Activated naive CD4-positive, alpha-beta T cell (primary cell): ENCODE measurements around the gene SPOCK2.
"Not testable (repeated sequence)": the region's sequence is repeated elsewhere in the genome, so short reads cannot be mapped to it uniquely, and the experiment has no call there.

Source experiments
- DNase-seq, 4 experiments: peaks; one replicate each; lab custom pipeline; 2025; lab: John Stamatoyannopoulos, UW

The SPOCK2 gene

DNA sequence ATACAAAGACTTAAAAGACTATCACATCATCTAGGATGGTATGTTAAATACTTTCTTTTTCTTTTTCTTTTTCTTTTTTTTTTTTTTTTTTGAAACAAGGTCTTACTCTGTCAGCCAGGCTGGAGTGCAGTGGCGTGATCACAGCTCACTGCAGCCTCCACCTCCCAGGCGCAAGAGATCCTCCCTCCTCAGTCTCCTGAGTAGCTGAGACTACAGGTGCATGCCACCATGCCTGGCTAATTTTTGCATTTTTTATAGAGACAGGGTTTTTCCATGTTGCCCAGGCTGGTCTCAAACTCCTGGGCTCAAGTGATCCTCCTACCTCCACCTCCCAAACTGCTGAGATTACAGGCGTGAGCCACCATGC, 19.6 kb upstream of the SPOCK2 start:
- DNase-seq = not testable (repeated sequence)

DNA sequence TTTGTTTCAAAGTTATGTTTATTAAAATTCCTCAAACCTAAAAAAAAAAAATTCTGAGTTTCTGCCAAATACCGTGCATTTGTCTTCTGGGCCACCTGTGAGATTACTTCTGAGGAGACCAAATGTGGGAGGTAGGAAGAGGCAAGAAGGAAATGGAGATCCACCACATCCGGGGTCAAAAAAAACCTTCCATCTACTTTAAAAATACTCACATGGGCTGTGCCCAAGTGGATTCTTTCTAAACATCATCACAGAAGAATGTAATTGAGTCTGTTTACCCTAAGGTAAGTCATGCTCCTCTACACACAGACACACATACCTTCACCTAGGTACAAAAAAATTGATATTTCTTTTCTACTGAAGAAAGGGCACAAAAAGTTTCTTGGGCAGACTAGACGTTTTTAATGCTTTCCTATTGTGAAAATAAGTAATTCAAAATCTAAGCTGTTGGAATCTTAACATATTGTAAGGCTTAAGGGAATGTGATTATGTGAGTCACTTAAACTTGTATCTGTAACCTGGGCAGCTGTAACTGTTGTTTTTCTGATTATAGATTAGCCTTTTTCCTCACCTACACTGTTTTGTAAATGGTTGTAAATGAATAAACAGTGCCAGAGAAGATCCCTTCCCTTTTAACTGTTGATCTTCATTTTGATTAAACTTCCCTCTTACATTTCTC, 19.1 kb upstream of the SPOCK2 start:
- no peak for DNase-seq

DNA sequence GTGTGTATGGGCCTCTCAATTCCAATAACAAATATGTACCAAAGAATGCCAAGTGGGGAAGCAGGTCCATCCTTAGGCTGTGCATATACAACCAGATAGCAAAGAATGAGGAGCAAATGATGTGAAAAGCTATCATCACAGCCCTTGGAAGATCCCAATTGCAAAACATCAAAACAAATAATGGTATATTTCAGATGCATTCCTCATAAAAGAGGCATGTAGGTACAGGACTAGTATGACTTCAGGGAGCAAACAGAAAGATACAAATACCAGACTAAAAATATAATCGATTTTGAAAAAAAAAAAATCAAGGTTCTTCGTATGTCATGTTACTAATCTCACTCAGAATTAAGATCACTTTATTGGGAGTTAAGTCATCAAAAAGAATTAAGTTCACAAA, 18.5 kb upstream of the SPOCK2 start:
- DNase-seq = no peak

DNA sequence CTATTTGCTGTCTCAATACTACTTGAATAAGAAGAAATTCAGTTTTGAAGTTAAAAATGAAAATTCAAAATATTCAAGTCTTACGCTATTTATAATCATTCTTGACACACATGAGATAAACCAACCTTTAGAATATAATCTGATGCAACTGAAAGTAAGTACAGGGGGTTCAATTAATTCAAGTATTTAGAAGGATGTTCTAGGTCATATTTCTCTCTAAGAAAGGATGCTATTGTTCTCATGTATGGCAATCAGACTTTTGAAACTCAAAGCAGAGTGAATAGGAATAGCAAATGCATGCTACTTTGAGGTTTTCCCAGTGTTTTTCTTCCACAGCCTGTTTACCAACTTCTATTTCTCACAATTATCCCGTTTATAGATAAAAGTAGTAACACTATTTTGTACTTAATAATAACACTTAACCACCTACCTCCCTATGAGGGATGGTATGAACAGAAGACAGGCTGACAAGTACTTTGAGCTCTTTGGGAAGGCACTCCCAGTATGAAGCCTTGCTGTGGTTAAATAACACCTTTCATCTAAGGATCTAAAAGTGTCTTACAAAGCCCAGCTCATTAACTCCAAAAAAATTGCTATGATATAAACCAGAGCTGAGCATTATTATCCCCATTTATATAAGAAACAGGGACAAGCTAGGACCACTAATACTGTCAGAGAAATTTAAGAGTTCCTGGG, 18.0 kb upstream of the SPOCK2 start:
- DNase-seq = no peak

DNA sequence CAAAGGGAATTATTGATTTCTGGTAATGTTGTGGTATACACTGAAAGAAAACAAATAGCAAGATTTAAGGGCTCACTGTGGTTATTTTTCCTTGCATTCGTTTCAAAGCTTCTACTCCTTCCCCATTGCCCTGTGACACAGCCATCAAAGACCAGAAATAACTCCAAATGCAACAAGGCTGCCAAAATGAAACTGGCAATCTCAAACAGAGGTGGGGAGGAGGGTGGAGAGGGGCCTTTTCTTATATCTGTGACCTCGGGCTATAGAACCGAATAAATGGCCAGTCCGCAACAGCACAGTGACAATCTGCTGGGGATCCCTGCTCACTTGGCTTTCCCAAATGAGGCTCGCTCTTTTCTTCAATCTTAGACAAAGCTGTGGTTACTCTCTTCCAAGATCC, 17.4 kb upstream of the SPOCK2 start:
- DNase-seq = no peak

DNA sequence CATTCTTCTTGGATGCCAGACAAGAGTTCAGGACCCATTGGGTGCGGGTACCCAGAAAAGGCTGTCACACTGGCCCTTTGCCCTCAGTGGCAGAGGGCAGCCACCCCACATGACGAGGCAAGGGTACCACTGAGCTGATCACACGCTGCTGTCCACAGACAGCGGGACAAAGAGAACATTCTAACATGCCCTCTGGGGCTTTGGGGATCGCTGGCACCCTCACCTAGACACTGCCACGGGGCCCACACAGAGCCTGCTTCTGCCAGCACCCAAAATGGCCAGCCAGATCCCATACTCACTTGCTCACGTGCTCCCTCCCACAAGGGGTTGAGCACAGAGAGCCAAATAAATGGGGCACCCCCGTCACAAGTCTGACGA, 16.7 kb upstream of the SPOCK2 start:
- DNase-seq = no peak

DNA sequence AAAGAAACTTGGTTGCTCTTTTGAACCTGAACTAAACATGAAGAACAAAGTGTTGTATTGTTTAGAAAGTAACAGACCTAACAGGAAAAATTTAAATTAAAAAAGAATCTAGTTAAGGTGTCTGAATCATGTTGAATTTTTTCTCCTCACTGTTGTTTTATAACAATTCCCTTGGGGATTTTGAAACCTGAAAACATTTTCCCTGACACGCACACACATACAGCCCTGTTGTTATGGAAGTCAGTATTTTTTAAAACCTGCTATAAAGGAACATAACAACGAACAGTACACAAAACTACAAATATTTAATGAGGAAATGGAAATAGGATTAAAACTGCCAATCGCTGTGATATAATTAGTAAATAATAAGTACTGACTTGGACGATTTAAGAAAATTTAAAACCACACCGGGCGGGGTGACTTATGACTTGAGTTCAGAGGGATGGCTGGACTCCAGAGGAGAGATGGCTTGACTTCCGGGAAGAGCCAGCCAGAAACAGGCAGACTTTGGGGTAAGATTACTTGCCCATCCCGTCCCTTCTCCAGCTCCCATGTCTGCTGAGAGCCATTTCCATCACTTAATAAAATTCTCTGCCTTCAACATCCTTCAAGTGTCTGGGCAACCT, 16.2 kb upstream of the SPOCK2 start:
- no peak for DNase-seq

DNA sequence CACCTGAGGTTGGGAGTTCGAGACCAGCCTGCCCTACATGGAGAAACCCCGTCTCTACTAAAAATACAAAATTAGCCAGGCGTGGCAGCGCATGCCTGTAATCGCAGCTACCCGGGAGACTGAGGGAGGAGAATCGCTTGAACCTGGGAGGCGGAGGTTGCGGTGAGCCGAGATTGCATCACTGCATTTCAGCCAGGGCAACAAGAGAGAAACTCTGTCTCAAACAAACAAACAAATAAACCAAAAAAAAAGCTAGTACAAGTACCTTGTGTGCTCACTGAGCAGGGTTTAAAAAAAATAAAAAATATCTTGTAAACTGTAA, 11.2 kb upstream of the SPOCK2 start:
- no peak for DNase-seq

DNA sequence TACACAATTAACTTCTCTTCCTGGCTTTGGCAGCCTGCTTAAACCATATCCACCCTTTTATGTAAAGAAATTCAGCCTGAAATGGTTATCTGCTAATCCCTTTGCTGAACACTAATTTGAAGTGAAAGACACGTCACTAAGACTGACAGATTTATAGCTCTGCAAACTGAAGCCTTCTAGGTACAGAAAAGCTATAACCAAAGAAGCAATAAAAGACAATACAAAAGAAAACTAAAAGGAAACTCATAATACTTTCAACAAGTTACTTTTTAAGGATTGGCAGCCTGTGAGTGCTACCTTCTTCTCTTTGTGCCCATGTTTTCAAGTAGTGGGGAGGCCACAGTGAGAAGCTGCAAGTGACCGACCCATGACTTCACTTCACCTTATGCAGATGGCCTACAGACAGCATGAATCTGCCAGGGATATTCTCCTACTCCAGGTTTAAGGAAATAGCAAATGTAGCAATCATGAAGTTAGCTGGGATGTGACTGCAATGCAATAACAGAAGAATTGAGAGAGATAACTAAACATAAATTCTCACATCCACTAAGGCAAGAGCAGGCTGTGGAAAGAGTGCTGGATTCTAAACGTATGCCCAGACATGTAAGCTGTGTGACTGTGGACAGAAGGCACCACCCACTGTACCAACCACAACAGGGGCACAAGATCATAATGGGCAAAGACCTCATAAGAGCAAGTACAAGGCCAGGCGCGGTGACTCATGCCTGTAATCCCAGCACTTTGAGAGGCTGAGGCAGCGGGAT, 10.7 kb upstream of the SPOCK2 start:
- no peak for DNase-seq

DNA sequence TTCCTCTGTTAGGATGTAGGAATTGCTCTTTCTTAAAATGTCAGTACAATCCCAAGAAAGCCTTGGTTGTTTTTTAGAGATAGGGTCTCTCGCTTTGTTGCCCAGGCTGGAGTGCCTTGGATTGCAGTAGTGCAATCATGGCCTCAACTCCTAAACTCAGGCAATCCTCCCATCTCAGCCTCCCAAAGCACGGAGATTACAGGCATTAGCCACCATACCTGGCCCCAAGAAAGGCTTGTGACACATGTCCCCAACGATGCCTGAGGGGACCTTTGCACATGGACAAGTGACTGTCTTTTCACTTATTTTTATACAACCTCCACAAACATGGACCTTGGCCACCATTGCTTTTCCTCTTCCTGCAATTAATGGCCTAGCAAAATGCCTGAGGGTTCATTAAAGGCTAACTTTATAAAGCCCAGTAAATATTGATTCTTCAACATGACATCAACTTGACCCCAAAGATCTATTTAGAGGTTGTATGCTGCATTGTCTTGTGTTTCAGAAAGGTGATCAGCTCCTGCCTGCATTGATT, 10.0 kb upstream of the SPOCK2 start:
- DNase-seq = no peak

DNA sequence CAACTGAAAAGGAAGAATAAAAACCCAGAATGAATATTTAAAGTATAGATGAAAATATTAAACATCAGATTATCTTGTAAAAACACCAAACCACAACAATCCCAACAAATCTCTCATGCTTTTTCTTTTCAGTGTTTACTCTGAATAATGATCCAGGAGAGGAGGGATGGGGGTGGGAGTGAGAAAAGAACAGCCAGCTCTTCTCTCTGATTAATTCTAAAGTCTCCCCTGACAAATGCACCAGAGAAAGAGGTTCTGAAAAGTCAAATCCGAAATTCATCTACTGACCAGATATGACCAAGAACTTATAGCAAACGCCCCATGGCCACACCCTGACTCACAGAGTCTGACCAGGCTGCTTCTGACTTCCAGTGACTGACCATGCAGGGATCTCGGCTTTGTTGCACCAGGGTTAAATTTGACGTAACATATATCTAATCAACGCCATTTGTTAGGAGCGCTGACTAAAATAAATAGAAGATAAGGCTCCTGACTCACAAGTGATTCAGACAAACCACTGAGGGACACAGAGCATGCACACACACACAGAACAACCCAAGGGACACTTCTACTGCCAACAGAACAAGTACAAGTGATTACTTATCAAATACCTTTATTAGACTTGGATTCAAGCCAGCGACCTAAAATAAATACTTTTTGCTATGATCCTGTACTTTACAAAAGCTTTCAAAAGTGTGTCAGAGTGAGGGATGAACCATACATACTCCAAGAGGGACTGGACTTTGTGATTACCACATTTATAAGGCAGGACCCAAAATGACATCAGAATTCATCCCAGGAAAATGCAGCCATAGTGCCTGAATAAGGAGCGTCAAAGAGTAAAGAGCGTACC, 9.3 kb upstream of the SPOCK2 start:
- no peak for DNase-seq

DNA sequence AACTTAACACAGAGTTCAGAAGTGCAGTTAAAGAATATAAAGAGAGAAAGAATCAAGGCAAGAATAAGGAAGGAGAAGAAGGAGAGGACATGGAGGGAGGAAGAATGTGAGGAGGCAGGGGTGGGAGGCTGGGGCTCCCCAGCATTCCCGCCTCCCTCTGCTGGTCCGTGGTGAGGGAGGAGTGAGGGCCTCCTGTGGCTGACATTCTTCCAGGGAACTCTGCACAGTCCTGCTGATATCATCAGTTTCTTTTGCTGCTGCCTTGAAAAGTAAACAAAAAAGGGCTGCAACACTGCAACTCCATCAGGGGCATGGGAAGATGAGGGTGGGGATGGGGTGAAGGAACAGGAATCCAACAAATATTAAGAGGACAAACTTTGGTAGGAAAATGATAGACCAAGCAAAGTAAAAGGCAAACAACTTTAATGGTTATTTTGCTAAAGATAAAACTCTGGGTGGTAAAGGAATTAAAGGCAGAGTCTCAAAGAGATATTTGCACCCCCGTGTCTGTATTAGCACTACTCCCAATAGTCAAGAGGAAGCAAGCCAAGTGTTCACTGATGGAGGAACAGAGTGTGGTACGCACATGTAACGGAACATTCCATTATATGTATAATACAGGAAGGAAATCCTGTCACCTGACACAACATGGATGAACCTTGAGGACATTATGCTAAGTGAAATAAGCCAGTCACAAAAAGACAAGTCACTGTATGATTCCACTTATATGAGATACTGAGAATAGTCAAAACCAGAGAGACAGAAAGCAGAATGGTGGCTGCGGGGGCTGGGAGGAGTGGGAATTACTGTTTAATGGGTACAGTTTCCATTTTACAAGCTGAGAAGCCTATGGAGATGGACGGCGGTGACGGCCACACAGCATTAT, 8.0 kb upstream of the SPOCK2 start:
- DNase-seq = no peak

DNA sequence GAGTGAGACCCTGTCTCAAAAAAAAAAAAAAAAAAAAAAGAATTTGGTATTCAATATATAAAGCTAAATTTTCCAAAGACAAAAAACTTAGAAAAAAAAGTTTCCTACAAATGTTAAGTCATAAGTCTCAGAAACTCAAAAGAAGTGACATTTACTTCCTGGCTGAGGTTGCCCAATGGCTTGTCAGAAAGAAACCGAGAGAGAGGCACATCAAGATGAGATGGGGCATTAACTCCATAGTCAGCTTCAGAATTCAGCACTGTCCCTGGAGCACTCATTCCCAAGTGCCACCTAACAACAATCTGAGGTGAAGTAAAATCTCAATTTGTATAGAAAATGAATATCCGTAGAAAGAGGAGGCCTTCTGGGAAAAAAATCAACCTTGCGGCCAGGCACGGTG, 6.8 kb upstream of the SPOCK2 start:
- DNase-seq = no peak

DNA sequence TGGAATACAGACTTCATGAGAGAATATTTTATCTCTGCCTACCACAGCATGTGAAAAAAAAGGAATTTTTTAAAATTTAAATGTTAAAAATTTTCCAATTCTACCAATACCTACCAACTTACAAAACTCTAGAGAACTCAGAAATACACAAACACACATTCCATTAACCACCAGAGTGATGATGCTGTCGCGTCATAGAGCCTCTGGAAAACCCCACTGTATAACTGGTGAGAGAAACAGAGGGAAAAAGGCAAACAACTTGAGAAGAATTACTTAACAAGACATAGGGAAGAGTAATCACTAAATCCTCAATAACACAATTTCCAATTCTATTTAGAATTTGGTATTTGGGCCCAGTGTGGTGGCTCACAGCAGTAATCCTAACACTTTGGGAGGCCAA, 6.2 kb upstream of the SPOCK2 start:
- DNase-seq = no peak

DNA sequence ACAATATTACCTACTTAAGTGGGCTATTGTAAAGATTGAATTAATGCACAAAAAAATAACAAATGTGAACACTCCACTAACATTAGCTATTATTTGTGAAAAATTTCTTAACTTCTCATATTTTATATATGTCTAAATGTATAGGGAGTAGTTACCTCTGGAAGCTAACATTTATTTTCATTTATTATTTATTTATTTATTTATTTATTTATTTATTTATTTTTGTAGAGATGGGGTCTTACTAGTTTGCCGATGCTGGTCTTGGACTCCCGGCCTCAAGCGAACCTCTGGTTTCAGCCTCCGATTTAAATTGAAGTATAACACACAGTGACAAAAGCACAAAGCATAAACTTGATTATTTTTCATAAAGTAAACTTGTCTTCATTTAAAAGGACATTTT, 5.1 kb upstream of the SPOCK2 start:
- DNase-seq = no peak

DNA sequence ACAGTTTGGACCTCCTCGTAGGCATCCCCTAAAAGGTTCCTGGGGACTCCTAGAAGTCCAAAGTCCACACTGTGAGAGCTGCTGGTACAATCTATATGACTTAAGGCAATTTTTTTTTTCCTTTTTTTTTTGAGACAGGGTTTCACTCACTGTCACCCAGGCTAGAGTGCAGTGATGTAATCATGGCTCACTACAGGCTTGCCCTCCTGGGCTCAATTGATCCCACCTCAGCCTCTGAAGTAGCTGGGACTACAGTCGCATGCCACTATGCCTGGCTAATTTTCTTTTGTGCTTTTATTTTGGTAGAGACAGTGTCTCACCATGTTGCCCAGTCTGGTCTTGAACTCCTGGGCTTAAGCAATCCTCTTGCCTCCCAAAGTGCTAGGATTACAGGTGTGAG, 4.6 kb upstream of the SPOCK2 start:
- no peak for DNase-seq

DNA sequence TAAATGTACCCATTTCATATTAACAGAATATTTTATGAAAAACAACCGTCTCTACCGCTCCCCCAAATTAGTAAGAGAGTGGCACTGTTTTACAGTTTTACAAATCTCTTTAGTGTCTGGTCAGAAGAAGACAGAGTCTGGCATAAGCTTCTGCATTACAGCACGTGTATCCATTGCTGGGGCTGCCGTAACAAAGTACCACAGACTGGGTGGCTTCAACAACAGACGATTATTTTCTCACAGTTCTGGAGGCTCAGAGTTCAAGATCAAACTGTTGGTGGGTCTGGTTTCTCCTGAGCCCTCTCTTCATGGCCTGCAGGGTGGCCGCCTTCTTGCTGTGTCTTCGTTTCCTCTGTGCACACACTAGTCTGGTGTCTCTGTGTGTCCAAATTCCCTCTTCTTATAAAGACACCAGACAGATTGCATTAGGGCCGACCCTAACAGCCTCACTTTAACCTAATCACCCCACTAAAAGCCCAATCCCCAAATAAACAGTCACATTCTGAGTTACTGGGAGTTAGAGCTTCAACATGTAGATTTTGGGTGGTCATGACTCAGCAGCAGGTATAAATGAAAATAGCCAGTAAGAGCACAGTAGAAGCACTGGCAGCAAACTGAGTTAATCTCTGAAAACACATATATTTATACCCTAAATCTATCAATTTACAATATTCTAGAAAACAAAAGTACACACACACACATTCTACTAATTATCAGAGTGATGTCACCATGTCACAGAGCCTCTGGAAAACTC, 4.0 kb upstream of the SPOCK2 start:
- DNase-seq = no peak

DNA sequence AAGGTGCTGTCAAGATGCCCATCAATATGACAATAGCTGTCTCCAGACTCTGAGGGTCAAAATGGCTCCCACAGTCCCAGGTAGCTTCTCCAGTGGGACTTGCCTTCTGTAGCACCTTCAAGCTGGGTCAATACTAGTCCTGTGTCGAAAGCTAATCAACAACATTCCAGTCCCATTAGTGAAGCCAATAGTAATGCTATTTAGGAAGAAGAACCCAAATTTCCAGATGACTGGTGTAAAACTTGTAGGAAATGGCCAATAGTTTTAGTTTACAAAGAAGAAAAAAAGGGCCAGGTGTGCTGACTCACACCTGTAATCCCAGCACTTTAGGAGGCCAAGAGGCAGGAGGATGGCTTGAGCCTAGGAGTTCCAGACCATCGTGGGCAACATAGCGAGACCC, 2.0 kb upstream of the SPOCK2 start:
- DNase-seq = no peak

DNA sequence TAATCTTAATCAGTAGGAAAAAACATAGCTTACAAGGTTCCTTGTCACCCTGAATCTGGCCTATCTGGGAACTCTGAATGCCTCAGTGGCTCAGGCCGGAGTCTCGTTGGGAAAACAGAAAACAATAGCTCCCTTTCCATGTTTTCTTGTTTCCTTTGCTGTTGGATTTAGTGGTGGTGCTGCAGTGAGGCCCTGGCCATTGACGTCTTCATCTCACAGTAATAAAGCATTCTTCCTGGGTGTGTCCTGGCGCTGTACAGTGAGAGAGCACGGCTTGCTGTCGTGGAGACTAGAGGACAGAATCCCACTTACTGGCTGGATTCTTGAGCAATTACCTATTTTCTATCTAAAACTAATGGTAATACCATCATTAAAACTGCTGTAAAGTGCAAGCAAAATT, 1.3 kb upstream of the SPOCK2 start:
- no peak for DNase-seq
